Caco-2 (cell line): ENCODE data around the gene SHC3. TPM values are rescaled to one million over a fixed set of nuclear protein-coding genes. Genes with fewer than 3 reads are reported as not detected.

Experiments used
- BruUV-seq: library from RNA; stranded (reverse); fragments of 400-500 nt; replicated peaks from 2 replicates; lab custom pipeline; 2021; lab: Mats Ljungman, UMichigan
- CTCF ChIA-PET: fragments of 300-600 bp; sonication (Branson Sonifier 250); formaldehyde crosslinking; loops from one replicate; lab custom pipeline; 2022; ENCODE audit warnings: antibody characterized with exemption; lab: Charles Lee
- POLR2A ChIA-PET: fragments of 300-600 bp; sonication (Branson Sonifier 250); formaldehyde crosslinking; loops from one replicate; lab custom pipeline; 2022; ENCODE audit warnings: antibody characterized with exemption; lab: Charles Lee
- DNase-seq, 2 experiments: peaks; one replicate each; pipeline versions ENCODE4 v3.0.0 to v3.0.0-alpha.2; 2020 to 2022
- H3K27me3 ChIP-seq: replicated peaks from 2 replicates; pipeline ENCODE4 v1.6.0; 2011; ENCODE audit warnings: low read length; ENCODE audit not compliant: control insufficient read depth, insufficient read depth
- H3K36me3 ChIP-seq: 2 replicates; pipeline ENCODE4 v1.5.1; 2011; ENCODE audit warnings: low read length; ENCODE audit not compliant: control insufficient read depth, insufficient read depth
- H3K4me1 ChIP-seq: fragments of 250-450 bp; sonication (Bioruptor Pico); 2 replicates; pipeline ENCODE4 v1.5.1; 2020; ENCODE audit warnings: mild to moderate bottlenecking
- H3K4me3 ChIP-seq: 2 replicates; pipeline ENCODE4 v1.5.1; 2011; ENCODE audit warnings: low read depth, mild to moderate bottlenecking, control low read depth, low read length
- H3K9me3 ChIP-seq: fragments of 250-450 bp; sonication (Bioruptor Pico); 2 replicates; pipeline ENCODE4 v1.5.1; 2020; ENCODE audit warnings: mild to moderate bottlenecking, moderate library complexity
- H3K27ac Mint-ChIP-seq: one replicate; pipeline ENCODE4 v1.8.0; 2022; ENCODE audit warnings: mixed read lengths; ENCODE audit not compliant: unreplicated experiment
- H3K27me3 Mint-ChIP-seq: one replicate; pipeline ENCODE4 v1.8.0; 2022; ENCODE audit warnings: mixed read lengths; ENCODE audit not compliant: insufficient read depth, unreplicated experiment
- H3K36me3 Mint-ChIP-seq: one replicate; pipeline ENCODE4 v1.8.0; 2022; ENCODE audit warnings: mild to moderate bottlenecking, mixed read lengths; ENCODE audit not compliant: insufficient read depth, unreplicated experiment
- H3K4me1 Mint-ChIP-seq: one replicate; pipeline ENCODE4 v1.8.0; 2022; ENCODE audit warnings: low read depth, mixed read lengths; ENCODE audit not compliant: unreplicated experiment
- H3K4me3 Mint-ChIP-seq: one replicate; pipeline ENCODE4 v1.8.0; 2022; ENCODE audit warnings: mild to moderate bottlenecking, moderate library complexity, mixed read lengths; ENCODE audit not compliant: unreplicated experiment
- H3K9me3 Mint-ChIP-seq: one replicate; pipeline ENCODE4 v1.8.0; 2022; ENCODE audit warnings: mixed read lengths; ENCODE audit not compliant: unreplicated experiment
- CTCF ChIP-seq, 2 experiments: fragments of 200-600 bp in 1 of 2; IDR thresholded peaks; 1 replicate in 1 of 2; 2 replicates in 1 of 2; pipeline versions ENCODE4 v1.5.1 to v1.8.0; 2011 to 2022; ENCODE audit warnings: antibody characterized with exemption in 1 of 2, control low read depth in 1 of 2, inconsistent platforms in 1 of 2, low read depth in 1 of 2, low read length in 1 of 2, mild to moderate bottlenecking in 1 of 2, moderate library complexity in 1 of 2; ENCODE audit not compliant: insufficient read depth in 1 of 2, severe bottlenecking in 1 of 2, unreplicated experiment in 1 of 2
- intact Hi-C: fragments of 100-400 bp; cut with micrococcal nuclease; formaldehyde crosslinking; loops from one replicate; pipeline ENCODE4 v1.10.0; 2022; ENCODE audit not compliant: unreplicated experiment
- total RNA-seq: library from RNA; stranded (reverse); gene quantifications from 2 replicates; pipeline ENCODE4 v1.2.3, GENCODE V29; 2022

The SHC3 gene
- total RNA-seq, 1 experiment from 2014 or later: 0.20 TPM

- H3K9me3 Mint-ChIP-seq: no peaks in the 10 kb centered on the region
- H3K4me3 Mint-ChIP-seq: no peak overlapping the region
- Histone ChIP-seq H3K4me1 (no peaks in the 10 kb centered on the region), H3K4me3 (no peak overlapping the region), H3K27me3 (no peaks in the 10 kb centered on the region), H3K9me3 (no peaks in the 10 kb centered on the region), H3K36me3 (no peaks in the 10 kb centered on the region)
- no peaks in the 10 kb centered on the region for H3K4me1 Mint-ChIP-seq
- no peak overlapping the region for H3K27ac Mint-ChIP-seq
- BruUV-seq: no TSS peak
- no peaks in the 10 kb centered on the region for H3K27me3 Mint-ChIP-seq
- H3K36me3 Mint-ChIP-seq: no peaks in the 10 kb centered on the region
- no peak for DNase-seq
- CTCF ChIA-PET: no interaction called here
- intact Hi-C loops: no loop called here
- TF ChIP-seq CTCF (IDR thresholded peaks at IDR 0.05; ENCODE audit: insufficient read depth in 1 of 2, low read depth in 1 of 2, low read length in 1 of 2, severe bottlenecking in 1 of 2, unreplicated experiment in 1 of 2): no peak
- POLR2A ChIA-PET: no interaction called here
These were observed 17.4 kb downstream of the SHC3 start for GRCh38 chr9:89161221-89161620.

DNA sequence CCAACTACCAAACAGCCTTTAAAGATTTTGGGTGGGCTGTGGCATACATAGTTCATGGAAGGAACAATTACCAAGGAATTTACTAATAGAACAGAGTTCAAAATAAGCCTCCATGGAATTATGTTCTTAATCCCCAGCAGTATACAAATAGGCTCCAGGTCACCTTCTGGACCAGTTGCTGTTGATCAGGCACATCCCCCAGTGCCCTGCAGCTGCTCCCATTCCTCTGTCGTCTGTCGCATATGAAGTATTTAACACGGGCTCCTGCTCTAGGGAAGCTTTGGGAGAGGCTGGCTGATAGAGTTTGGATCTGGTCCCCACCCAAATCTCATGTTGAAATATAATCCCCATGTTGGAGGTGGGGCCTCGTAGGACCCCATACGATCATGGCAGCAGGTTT lies 17.8 kb downstream of the SHC3 start:
- Histone ChIP-seq H3K36me3 (no peaks in the 10 kb centered on the region), H3K4me1 (no peaks in the 10 kb centered on the region), H3K4me3 (no peak overlapping the region), H3K27me3 (no peaks in the 10 kb centered on the region), H3K9me3 (no peaks in the 10 kb centered on the region)
- intact Hi-C loops: no loop called here
- POLR2A ChIA-PET: no interaction called here
- no peaks in the 10 kb centered on the region for H3K4me1 Mint-ChIP-seq
- no peak for TF ChIP-seq CTCF (IDR thresholded peaks at IDR 0.05; ENCODE audit: insufficient read depth in 1 of 2, low read depth in 1 of 2, low read length in 1 of 2, severe bottlenecking in 1 of 2, unreplicated experiment in 1 of 2)
- no peak overlapping the region for H3K4me3 Mint-ChIP-seq
- H3K9me3 Mint-ChIP-seq: no peaks in the 10 kb centered on the region
- no peaks in the 10 kb centered on the region for H3K36me3 Mint-ChIP-seq
- no TSS peak for BruUV-seq
- H3K27me3 Mint-ChIP-seq: no peaks in the 10 kb centered on the region
- CTCF ChIA-PET: no interaction called here
- DNase-seq: no peak
- H3K27ac Mint-ChIP-seq: no peak overlapping the region

GRCh38 chr9:89154651-89155336 lies 23.8 kb downstream of the SHC3 start:
- Mint-ChIP-seq H3K9me3 (no peaks in the 10 kb centered on the region), H3K4me3 (no peak overlapping the region), H3K4me1 (no peaks in the 10 kb centered on the region), H3K36me3 (no peaks in the 10 kb centered on the region), H3K27ac (no peak overlapping the region), H3K27me3 (no peaks in the 10 kb centered on the region)
- no peak overlapping the region for H3K4me3 ChIP-seq
- no peak for DNase-seq
- H3K9me3 ChIP-seq: no peaks in the 10 kb centered on the region
- TF ChIP-seq CTCF (IDR thresholded peaks at IDR 0.05; ENCODE audit: insufficient read depth in 1 of 2, low read depth in 1 of 2, low read length in 1 of 2, severe bottlenecking in 1 of 2, unreplicated experiment in 1 of 2): no peak
- ChIA-PET POLR2A (no interaction called here), CTCF (no interaction called here)
- BruUV-seq: no TSS peak
- H3K27me3 ChIP-seq: no peaks in the 10 kb centered on the region
- no peaks in the 10 kb centered on the region for H3K4me1 ChIP-seq
- intact Hi-C loops: no loop called here
- H3K36me3 ChIP-seq: no peaks in the 10 kb centered on the region
